Activated CD4-positive, alpha-beta T cell treated with anti-CD3 and anti-CD28 coated beads for 1 hour (primary cell): Measurements from ENCODE around the gene NFATC1.
"Not testable (repeated sequence)": the region's sequence is repeated elsewhere in the genome, so short reads cannot be mapped to it uniquely, and the experiment has no call there.

Source experiments
- DNase-seq: peaks from one replicate; pipeline ENCODE4 v3.0.0-alpha.2; 2020

Gene NFATC1

GRCh38 chr18:79376661-79377060 lies 19.1 kb upstream of the NFATC1 start:
- DNase-seq: not testable (repeated sequence)

GRCh38 chr18:79377187-79377891 lies 18.4 kb upstream of the NFATC1 start:
- DNase-seq: no peak

GRCh38 chr18:79378536-79379250 lies 17.0 kb upstream of the NFATC1 start:
- peak; percentile 76 for DNase-seq

- no peak for DNase-seq
Observed at GRCh38 chr18:79379251-79379905, 16.4 kb upstream of the NFATC1 start.

- DNase-seq: no peak
Observed at GRCh38 chr18:79379931-79380815, 15.6 kb upstream of the NFATC1 start.

GRCh38 chr18:79380816-79381806 lies 14.6 kb upstream of the NFATC1 start:
- DNase-seq: peak; percentile 53

- no peak for DNase-seq
Observed at GRCh38 chr18:79381811-79382311, 13.9 kb upstream of the NFATC1 start.

- DNase-seq: no peak
Observed at GRCh38 chr18:79382681-79383387, 12.9 kb upstream of the NFATC1 start.

- DNase-seq: no peak
Observed at GRCh38 chr18:79383388-79384056, 12.2 kb upstream of the NFATC1 start.

GRCh38 chr18:79384151-79384807 lies 11.5 kb upstream of the NFATC1 start:
- DNase-seq: no peak

GRCh38 chr18:79384834-79385233 lies 10.9 kb upstream of the NFATC1 start:
- no peak for DNase-seq

- DNase-seq: no peak
Observed at GRCh38 chr18:79385326-79385707, 10.4 kb upstream of the NFATC1 start.

- DNase-seq: no peak
Observed at GRCh38 chr18:79385708-79386341, 9.9 kb upstream of the NFATC1 start.

GRCh38 chr18:79386547-79386946 lies 9.2 kb upstream of the NFATC1 start:
- DNase-seq: no peak

GRCh38 chr18:79387214-79387613 lies 8.5 kb upstream of the NFATC1 start:
- DNase-seq: no peak

- no peak for DNase-seq
Observed at GRCh38 chr18:79387615-79388014, 8.1 kb upstream of the NFATC1 start.

- DNase-seq: no peak
Observed at GRCh38 chr18:79388043-79388442, 7.7 kb upstream of the NFATC1 start.

GRCh38 chr18:79389689-79390088 lies 6.0 kb upstream of the NFATC1 start:
- DNase-seq: no peak

- no peak for DNase-seq
Observed at GRCh38 chr18:79392226-79392625, 3.5 kb upstream of the NFATC1 start.
